SU-DHL-6 (cell line): Measurements from ENCODE around the gene MMP24OS.

Experiments
- CTCF ChIP-seq: fragments of 200-600 bp; sonication (generic); IDR thresholded peaks from one replicate; pipeline ENCODE4 v1.5.1; 2017; ENCODE audit warnings: antibody characterized with exemption, mild to moderate bottlenecking, low read length, moderate library complexity; ENCODE audit not compliant: insufficient read depth, poor library complexity, severe bottlenecking
- EZH2phosphoT487 ChIP-seq: fragments of 200-600 bp; sonication (generic), shearing (Covaris generic); conservative IDR thresholded peaks from 2 replicates; pipeline ENCODE4 v1.6.1; 2018; ENCODE audit warnings: mild to moderate bottlenecking, antibody characterized with exemption, low read length, moderate library complexity, mixed read lengths

GRCh38 chr20:35240811-35241293 is 37.1 kb downstream of the MMP24OS start:
- TF ChIP-seq CTCF: no peak
- TF ChIP-seq EZH2phosphoT487: no peak
